ENCODE measurements around the gene ERP29.
"Not testable (repeated sequence)": the region's sequence is repeated elsewhere in the genome, so short reads cannot be mapped to it uniquely, and the experiment has no call there.

The ERP29 gene

DNA sequence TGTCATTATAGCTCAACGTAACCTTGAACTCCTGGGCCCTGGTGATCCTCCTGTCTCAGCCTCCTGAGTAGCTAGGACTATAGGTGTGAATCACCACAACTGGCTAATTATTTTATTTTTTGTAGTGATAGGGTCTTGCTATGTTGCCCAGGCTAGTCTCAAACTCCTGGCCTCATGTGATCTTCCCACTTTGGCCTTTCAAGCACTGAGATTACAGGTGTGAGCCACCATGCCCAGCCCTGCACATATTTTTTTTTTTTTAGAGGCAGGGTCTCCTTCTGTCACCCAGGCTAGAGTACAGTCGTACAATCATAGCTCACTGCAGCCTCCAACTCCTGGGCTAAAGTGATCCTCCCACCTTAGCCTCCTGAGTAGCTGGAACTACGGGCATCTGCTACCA lies 9.2 kb upstream of the ERP29 start:
- no peak for DNase-seq

DNA sequence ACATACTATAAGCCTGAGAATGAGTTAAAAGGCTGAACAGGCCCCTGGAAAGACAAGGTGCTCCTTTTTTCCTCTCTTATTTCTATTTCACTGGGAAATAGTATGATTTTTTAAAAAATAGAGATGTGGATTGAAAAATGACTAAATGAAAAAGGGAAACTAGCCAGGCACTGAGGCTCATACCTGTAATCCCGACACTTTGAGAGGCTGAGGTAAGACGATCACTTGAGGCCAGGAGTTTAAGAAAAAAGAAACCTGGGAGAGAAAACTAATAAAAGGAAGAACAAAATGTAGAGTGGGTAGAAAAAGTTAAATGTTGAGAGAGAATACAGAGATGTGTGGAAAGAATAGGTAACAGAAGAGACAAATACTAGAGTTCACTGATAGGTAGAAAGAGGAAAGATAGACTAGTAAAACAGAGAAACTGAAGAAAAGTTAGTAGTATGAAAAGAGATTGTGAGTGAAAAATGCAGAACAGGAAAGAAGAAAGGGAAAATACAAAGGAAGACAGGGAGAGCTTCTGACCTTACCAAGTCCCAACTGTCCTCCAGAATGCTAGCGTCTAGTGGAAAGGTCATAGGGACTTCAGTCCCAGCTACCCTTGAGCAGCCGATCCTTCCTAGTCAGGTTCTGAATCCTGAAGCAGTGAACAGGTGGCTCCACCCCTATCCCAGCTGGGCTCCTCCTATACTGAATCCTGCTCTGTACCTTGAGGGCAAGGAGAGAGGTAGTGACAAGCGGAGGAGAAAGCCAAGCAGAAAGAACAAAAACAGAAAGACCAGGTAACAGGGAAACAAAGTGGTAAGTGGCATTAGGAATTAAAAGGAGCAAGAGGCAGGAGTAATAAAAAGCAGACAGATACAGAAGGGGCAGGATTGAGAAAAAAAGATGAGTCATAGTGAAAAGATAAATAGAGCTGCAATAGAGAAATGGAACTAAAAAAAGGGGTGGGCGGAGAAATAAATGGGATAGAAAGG lies 7.5 kb upstream of the ERP29 start:
- no peak for DNase-seq

DNA sequence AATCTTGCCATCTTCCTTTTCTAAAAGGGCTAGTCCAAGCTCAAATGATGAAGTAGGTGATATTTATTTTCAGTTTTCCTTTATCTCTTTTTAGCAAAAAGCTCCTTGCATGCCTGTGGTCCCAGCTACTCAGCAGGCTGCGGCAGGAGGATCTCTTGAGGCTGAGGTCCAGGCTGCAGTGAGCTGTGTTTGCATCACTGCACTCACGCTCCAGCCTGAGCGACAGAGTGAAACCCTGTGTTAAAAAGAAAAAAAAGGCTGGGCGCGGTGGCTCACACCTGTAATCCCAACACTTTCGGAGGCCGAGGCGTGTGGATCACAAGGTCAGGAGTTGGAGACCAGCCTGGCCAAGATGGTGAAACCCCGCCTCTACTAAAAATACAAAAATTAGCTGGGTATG lies 5.3 kb upstream of the ERP29 start:
- DNase-seq, result no peak

DNA sequence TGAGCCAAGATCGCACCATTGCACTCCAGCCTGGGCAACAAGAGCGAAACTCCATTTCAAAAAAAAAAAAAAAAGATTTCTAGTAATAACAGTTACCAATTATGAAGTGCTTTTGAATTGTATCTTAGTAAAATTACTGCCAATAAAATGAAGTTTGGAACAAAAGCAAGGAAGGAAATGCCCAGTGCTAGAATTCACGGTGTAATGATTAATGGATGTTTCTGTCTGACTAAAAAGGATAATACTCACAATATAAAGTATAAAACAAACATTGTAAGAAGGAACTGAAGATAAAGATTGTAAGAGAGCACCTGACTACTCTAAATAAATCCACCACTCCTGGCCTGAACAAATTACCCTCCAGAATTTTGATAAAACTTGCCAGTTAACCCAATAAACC lies 4.3 kb upstream of the ERP29 start:
- no peak for DNase-seq

DNA sequence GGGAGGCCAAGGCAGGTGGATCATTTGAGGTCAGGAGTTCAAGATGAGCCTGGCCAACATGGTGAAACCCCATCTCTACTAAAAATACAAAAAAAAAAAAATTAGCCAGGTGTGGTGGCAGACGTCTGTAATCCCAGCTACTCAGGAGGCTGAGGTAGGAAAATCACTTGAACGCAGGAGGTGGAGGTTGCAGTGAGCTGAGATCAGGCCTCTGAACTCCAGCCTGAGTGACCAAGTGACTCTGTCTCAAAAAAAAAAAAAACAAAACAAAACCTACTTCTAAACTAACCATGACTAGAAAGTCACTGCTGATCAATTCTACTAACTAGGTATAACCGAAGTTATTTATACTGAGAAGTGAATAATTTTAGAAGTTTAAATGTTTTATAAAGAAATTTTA lies 3.6 kb upstream of the ERP29 start:
- not testable (repeated sequence) for DNase-seq

DNA sequence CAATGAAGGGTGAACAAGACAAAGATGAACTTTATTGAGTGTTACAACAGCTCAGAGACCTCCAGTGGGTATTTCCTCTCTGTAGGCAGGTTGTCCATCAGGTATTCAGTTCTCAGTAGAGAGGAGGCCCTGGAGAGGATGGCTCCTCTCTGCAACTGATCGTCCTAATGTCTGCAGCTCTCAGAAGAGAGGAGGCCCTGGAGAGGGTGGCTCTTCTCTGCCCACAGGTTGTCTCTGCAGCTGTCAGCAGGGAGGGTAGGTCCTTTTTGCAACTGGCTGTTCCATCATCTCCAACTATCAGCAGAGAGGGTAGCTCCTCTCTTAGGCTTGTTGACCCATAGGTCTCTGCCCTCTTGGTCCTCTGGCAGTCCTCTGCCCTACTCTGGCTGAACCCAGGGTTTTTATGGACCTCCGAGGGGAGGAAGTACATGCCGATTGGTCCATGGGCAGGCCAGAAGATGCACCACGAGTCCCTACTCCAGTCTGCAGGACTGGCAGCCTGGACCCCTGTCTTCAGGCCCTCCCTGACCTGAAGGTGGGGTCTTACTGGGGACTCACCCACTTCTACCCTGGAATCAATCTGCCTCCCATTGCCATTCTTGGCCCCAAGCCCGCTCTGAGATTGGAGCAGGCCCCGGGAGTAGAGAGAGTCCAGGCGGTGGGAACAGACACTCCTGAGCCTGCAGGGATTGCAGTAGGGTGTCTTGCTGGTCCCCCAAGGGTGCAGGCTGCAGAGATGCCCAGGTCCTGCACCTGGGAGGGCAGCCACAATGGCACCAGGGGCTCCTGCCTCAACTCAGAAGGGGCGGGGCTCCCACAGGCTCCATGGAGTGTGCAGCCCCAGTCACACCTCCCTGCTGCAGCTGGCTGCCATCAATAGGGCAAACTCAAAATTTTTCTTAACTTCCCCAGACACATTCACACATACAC lies 2.5 kb upstream of the ERP29 start:
- no peak for DNase-seq

DNA sequence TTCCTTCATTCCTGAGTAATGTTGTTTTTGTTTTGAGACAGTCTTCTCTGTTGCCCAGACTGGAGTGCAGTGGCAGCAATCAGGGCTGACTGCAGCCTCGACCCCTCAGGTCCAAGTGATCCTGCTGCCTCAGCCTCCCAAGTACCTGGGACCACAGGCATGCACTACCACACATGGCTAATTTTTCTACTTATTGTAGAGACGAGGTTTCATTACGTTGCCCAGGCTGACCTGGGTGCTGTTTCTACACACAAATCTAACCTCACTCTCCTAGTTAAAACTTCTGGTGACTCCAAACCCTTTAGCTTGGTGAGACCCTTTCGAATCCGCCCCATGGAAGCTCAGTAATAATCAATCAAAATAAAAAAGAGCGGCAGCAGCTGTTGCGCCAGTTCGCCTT lies 1.5 kb upstream of the ERP29 start:
- DNase-seq, result no peak

DNA sequence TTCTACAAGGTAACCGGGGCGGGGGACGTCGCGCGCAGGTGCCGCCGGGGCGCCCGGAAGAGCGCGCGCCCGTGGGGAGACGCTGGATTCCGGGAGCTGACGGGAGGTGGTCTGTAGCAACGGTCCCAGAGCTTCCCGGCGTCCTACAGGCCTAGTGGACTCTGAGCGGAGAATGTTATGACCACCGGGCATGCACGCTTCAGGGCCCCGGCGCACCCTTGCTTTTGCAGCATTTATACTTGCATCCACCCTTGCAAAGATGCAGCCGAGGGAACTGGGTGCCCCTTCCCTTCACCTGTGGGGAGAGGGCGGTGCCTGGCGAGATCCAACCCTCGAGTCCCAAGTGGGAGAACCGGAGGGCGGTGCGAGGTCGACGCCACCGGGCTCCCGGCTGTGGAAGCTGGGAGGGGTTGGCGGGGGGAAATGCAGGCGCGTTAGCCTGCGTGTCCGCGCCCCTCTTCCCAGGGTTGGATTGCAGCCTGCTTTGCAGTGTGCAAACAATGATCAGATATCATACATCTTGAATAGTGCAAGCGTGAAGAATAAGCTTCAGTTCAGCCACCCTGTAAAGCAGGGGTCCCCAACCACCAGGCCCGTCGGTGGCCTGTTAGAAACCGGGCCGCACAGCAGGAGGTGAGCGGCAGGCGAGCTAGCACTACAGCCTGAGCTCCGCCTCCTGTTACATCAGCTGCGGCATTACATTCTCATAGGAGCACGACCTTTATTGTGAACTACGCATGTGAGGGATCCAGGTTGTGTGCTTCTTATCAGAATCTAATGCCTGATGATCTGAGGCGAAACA lies 576 bp downstream of the ERP29 start:
- peak; percentile 78 for DNase-seq

DNA sequence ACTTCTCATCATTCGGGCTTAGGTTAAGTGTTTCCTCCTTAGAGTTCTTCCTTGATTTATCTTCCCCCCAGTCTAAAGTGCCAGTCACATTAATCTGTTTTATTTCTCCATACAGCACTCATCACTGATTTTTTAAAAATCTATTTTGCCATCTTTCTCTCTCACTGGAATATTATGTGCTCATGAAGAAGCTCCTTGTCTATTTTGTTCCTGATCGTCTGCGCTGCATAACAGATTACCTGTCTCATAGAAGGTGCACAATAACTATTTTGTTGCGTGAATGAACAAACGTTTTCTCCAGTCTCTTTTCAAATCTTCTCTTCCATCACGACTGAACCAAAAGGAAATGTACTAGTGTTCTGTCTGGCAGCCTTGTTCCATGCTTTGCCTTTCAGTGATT lies 2.7 kb downstream of the ERP29 start:
- DNase-seq, result no peak

DNA sequence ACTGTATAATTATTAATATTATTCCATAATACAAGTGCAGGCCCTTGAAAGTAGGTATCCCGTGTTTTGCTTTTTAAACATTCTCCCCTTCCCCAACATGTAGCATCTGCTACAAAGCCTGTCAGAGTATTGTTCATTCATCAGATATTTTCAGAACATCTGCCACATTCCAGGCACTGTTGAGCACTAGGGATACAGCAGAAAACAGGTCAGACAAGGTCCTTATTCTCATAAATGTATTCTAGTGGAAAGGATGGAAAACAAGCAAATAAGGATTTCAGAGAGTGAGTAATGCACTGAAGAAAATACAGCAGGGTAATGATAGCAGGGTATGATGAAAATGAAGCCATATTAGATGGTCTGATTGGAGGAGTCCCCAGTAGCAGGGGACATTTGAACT lies 3.8 kb downstream of the ERP29 start:
- DNase-seq, result no peak

DNA sequence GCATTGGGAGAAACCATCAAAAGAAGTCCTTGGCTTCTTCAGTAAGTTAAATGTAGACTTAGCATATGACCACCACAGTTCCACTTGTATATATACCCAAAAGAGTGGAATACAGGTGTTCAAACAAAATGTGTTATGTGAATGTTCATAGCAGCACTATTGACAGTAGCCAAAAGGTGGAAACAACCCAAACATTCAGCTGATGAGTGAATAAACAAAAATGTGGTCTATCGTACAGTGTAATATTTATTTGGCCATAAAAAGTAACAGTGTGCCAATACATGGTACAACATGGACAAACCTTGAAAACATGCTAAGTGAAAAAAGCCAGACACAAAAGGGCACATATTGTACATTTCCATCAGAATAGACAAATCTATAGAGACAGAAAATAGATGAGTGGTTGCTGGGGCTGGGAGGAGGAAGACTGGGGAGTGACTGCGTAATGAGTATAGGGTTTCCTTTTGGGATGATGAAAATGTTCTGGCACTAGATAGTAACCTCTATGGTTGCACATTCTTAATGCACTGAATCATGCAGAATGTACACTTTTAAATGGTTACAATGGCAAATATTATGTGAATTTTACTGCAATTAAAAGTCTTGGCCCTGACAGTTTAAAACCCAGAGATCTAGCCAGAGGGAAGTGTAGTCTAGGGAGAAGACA lies 5.5 kb downstream of the ERP29 start:
- DNase-seq, result no peak

DNA sequence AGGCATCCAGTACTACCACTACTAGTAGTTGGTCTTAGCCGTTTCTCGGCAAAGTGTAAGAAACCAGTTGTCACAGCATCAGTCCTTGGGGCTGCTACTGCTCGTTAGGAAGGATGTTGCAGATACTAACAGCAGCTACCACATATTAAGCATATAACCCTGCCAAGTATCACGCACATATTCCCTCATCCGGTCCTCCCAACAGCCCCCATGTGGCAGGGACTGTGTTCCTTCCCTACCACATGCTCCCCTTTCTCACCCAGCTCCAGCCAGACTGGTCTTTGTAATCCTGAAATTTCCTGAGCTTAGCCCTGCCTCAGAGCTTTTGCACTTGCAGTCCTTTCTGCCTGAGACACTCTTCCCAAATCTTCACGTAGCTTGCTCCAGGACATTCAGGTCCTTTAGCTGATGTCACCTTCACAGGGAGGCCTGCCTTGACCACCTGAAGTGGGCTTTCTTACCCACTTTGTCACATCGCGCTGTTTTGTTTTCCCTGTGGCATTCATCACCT lies 7.8 kb downstream of the ERP29 start:
- no peak for DNase-seq

DNA sequence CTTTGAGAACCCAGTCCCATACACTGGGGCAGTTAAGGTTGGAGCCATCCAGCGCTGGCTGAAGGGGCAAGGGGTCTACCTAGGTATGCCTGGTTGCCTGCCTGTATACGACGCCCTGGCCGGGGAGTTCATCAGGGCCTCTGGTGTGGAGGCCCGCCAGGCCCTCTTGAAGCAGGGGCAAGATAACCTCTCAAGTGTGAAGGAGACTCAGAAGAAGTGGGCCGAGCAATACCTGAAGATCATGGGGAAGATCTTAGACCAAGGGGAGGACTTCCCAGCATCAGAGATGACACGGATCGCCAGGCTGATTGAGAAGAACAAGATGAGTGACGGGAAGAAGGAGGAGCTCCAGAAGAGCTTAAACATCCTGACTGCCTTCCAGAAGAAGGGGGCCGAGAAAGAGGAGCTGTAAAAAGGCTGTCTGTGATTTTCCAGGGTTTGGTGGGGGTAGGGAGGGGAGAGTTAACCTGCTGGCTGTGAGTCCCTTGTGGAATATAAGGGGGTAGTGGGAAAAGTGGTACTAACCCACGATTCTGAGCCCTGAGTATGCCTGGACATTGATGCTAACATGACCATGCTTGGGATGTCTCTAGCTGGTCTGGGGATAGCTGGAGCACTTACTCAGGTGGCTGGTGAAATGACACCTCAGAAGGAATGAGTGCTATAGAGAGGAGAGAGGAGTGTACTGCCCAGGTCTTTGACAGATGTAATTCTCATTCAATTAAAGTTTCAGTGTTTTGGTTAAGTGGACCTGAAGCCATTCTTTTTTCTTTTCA lies 9.2 kb downstream of the ERP29 start:
- DNase-seq, result no peak

DNA sequence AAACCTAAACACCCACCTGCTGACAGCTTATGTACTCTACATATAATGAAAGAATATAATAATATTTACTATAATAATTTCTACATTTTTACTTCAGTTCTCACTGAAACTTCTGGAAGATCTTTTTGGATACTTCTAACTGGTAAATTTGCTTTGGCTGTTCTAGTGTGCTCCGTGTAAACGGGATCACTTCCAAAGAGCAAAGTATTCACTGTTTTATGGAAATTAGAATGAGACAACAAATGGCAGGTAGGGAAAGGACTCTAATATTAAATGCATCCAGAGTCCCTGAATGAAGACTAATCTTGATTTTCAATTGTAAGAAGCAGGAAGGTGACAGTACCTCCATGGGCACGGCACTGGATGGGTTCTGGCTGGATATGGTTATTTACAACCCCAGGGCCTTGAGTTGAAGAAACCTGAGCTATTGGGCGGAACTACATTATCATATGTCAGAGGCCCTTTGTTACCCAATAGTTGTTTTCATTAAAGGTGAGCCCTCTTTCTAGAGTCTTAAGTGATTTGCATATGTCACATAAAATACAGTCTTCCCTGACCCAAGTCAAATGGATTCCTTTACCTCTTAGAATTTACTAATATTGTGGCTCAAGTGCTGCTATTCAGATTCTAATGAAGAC lies 10.7 kb downstream of the ERP29 start:
- no peak for DNase-seq

DNA sequence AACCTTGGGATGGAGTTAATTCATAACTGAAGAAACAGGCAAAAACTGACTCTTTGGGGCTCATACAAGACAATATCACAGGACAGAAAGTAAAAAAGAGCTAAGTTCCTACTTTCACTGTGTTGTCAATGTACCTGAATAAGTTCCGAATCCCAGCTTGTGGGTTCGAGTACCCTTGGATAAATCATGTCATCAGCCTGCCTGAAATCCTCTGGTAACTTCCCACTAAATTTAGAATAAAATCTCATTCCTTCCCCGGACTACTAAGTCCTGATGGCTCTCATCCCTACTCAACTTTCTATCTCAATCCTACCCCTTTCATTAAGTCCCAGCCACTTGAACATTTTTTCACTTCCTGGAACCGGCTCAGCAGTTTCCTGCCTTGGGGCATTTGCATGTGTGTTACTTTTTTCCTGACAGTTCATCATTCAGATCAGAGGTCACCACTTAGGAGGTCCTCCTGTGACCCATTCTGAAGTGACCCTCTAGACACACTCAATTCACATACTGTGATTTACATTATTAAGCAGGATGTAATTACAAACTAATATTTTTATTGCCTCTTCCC lies 12.7 kb downstream of the ERP29 start:
- no peak for DNase-seq

DNA sequence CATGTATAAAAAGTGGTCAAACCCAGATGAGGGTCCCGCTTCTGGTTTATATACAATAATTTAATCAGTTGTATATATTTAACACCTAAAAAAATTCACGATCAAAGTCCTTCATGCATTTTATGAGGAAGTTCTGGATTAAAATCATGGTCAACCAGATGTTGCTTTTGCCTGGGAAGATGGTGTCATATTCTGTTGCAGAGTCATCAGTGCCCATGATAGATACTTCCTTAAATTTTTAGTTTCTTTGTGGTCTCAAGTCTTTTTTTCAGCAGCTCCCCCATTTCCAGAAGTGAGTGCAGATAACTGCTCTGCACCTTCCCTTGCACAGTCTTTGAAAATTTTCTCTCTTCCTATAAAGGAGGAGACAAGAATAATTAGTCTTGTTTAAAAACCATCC lies 16.1 kb downstream of the ERP29 start:
- no peak for DNase-seq

DNA sequence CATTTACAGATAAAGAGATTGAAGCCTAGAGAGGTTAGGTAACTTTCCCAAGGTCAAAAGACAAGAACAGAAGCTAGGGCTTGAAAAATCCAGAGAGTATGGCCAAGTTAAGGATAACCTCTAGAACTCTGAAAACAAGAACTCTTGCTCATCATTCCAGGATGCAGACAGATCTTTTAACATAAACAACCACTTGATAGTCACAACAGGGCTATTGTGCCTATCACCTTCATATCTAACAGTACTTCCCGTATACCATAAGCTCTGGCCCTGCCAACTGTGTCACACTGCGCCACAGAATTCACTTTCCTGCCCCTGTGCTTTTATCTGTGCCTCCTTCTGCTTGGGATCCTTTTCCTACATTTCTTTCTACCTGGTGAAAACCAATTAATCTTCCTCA lies 18.2 kb downstream of the ERP29 start:
- no peak for DNase-seq

DNA sequence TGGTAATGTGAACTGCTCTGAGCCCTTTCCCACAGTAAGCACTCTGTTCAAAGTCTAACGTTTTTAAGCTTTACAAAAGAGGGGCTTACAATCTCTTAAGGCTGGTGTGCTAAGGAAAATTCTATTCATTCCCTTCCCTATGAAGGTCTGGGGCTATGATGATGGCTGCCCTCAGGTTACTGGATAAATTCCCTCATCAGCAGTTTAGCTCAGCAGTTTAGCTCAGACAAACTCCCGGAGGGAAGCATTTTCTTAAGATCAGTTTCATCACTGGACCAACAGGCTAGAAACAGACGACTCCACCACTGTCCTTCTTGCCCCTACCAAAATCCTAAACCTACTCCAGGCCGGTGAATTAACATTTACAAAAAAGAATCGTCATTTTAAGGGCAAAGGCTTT lies 19.1 kb downstream of the ERP29 start:
- DNase-seq, result no peak

DNA sequence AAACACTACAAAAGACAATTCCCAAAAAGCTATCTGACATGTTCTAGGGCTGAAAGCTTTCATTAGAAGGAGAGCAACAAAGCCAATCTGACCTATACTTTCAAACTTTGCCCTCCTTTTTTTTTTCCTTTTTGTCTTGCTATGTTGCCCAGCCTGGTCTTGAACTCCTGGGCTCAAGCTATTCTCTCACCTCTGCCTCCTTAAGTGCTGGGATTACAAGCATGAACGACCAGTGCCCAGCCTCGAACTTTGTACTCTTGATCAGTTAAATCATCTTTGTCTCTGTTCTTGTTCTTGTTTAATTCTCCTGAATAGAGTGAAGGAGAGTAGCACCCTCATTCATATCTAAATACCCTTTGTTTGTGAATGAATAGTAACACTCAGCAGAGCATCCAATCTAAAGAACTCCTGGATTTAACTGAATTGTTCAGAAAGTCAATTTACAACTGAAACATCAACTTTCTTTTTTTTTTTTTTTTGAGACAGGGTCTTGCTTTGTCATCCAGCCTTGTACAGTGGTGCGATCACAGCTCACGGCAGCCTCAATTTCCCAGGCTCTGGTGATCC lies 22.1 kb downstream of the ERP29 start:
- DNase-seq, result no peak

DNA sequence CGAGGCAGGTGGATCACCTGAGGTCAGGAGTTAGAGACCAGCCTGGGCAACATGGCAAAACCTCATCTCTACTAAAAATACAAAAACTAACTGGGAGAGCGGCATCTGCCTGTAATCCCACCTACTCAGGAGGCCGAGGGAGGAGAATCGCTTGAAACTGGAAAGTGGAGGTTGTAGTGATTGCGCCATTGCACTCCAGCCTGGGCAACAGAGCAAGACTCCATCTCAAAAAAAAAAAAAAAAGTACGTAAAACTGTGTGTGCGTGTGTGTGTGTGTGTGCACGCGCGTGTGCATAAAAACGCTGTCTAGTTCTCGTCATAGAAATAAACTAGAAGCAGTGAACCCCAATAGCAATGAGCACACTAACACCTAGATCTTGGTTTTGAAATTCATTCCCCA lies 23.4 kb downstream of the ERP29 start:
- not testable (repeated sequence) for DNase-seq

All from activated naive CD4-positive, alpha-beta T cell treated with anti-CD3 and anti-CD28 coated beads, Interleukin-2, amount 50 U/mL, for 16 hours (primary cell).